Measurements from ENCODE around the gene WFDC13. TPM values are rescaled to one million over a fixed set of nuclear protein-coding genes. Genes with fewer than 3 reads are reported as not detected.

Gene WFDC13
- total and polyA plus RNA-seq, 2 of the 8 experiments (the other 6 are each of a cell fraction or from before 2014, with no cell fraction given): not detected

GRCh38 chr20:45735552-45735951 is 33.7 kb downstream of the WFDC13 start (continued):
- TF ChIP-seq CHD7 (IDR thresholded peaks at IDR 0.05; ENCODE audit: insufficient replicate concordance, low read length): no peak
- no peak for TF ChIP-seq ATF2 (IDR thresholded peaks at IDR 0.05; ENCODE audit: low read length)
- no peak for TF ChIP-seq SRF (IDR thresholded peaks at IDR 0.05; ENCODE audit: low read depth, low read length)
- TF ChIP-seq TAF1 (IDR thresholded peaks at IDR 0.05; ENCODE audit: low read depth, low read length): no peak
- TF ChIP-seq BCL11A (IDR thresholded peaks at IDR 0.05; ENCODE audit: low read depth in 2 of 2, low read length in 2 of 2): no peak
- no peak for TF ChIP-seq TBP (IDR thresholded peaks at IDR 0.05; ENCODE audit: low read depth, low read length)
- no peak for TF ChIP-seq E2F6 (IDR thresholded peaks at IDR 0.05)
- no peak for TF ChIP-seq KDM5A (IDR thresholded peaks at IDR 0.05; ENCODE audit: low read length)
- TF ChIP-seq POLR2A (IDR thresholded peaks at IDR 0.05; ENCODE audit: control extremely low read depth in 1 of 2, low read depth in 2 of 2, low read length in 2 of 2): no peak
- TF ChIP-seq JUN (IDR thresholded peaks at IDR 0.05; ENCODE audit: low read depth, low read length): no peak

All from H1 (cell line).